Endothelial cell of umbilical vein (primary cell): ENCODE measurements around the gene PAPPA. TPM values are rescaled to one million over a fixed set of nuclear protein-coding genes. Genes with fewer than 3 reads are reported as not detected.

ENCODE experiments used
- BruUV-seq: library from RNA; stranded (reverse); fragments of 400-500 nt; replicated peaks from 2 replicates; lab custom pipeline; 2021; lab: Mats Ljungman, UMichigan
- CTCF ChIA-PET: fragments of 300-600, 350-600 bp; sonication (Branson Sonifier 250); formaldehyde crosslinking; loops from one replicate; lab custom pipeline; 2021; ENCODE audit warnings: antibody characterized with exemption, inconsistent platforms; lab: Charles Lee
- POLR2A ChIA-PET: fragments of 300-600, 350-600 bp; sonication (Branson Sonifier 250); formaldehyde crosslinking; loops from one replicate; lab custom pipeline; 2021; ENCODE audit warnings: antibody characterized with exemption, inconsistent platforms; lab: Charles Lee
- DNase-seq: peaks from one replicate; pipeline ENCODE4 v3.0.0-alpha.2; 2011; ENCODE audit warnings: low read depth, low spot score
- FAIRE-seq: peaks from 2 replicates; lab custom pipeline; 2011; peaks lifted over from hg19 to GRCh38; lab: Jason Lieb, UNC
- H2AFZ ChIP-seq: 2 replicates; pipeline ENCODE4 v1.6.0; 2012; ENCODE audit warnings: low read depth, low read length, control low read depth, inconsistent platforms
- H3K27ac ChIP-seq: 2 replicates; pipeline ENCODE4 v1.5.1; 2011; ENCODE audit warnings: low read depth, mild to moderate bottlenecking, control low read depth, low read length, moderate library complexity; ENCODE audit not compliant: insufficient read depth
- H3K27me3 ChIP-seq, 2 experiments: 2 replicates each; pipeline versions ENCODE4 v1.6.0 to v1.6.1; 2011; ENCODE audit warnings: low read length in 2 of 2, mixed read lengths in 1 of 2; ENCODE audit not compliant: control insufficient read depth in 2 of 2, insufficient read depth in 2 of 2
- H3K36me3 ChIP-seq, 2 experiments: 2 replicates in 1 of 2; 3 replicates in 1 of 2; pipeline ENCODE4 v1.5.1; 2011; ENCODE audit warnings: low read length in 2 of 2, mild to moderate bottlenecking in 1 of 2, moderate library complexity in 1 of 2; ENCODE audit not compliant: control insufficient read depth in 2 of 2, insufficient read depth in 2 of 2; ENCODE audit errors: extremely low read depth in 1 of 2
- H3K4me1 ChIP-seq: 3 replicates; pipeline ENCODE4 v1.5.1; 2011; ENCODE audit warnings: mild to moderate bottlenecking, low read length; ENCODE audit not compliant: control insufficient read depth, insufficient read depth; ENCODE audit errors: extremely low read depth
- H3K4me2 ChIP-seq: 2 replicates; pipeline ENCODE4 v1.6.1; 2011; ENCODE audit warnings: low read length, control low read depth, mixed read lengths; ENCODE audit not compliant: insufficient read depth
- H3K4me3 ChIP-seq, 3 experiments: fragments of 200-600 bp in 1 of 3; sonication (generic), shearing (Covaris generic) in 1 of 3; replicated peaks in 1 of 3; 2 replicates each; pipeline ENCODE4 v1.5.1; 2011 to 2016; ENCODE audit warnings: control low read depth in 3 of 3, low read length in 3 of 3, mild to moderate bottlenecking in 2 of 3, inconsistent platforms in 1 of 3, low read depth in 1 of 3, moderate library complexity in 1 of 3; ENCODE audit not compliant: insufficient read depth in 1 of 3
- H3K79me2 ChIP-seq: 2 replicates; pipeline ENCODE4 v1.6.0; 2012; ENCODE audit warnings: low read length, inconsistent platforms; ENCODE audit not compliant: control insufficient read depth, insufficient read depth
- H3K9ac ChIP-seq: replicated peaks from 2 replicates; pipeline ENCODE3; 2011; ENCODE audit warnings: low read length, control low read depth; ENCODE audit not compliant: insufficient read depth; ENCODE audit errors: extremely low read depth
- H3K9me1 ChIP-seq: replicated peaks from 3 replicates; pipeline ENCODE4 v1.6.0; 2011; ENCODE audit warnings: mild to moderate bottlenecking, low read length; ENCODE audit not compliant: control insufficient read depth, insufficient read depth; ENCODE audit errors: extremely low read depth
- H3K9me3 ChIP-seq: replicated peaks from 2 replicates; pipeline ENCODE4 v1.5.1; 2012; ENCODE audit warnings: low read length, inconsistent platforms; ENCODE audit not compliant: control insufficient read depth, insufficient read depth
- H4K20me1 ChIP-seq: replicated peaks from 2 replicates; pipeline ENCODE3; 2011; ENCODE audit warnings: mild to moderate bottlenecking, low read length; ENCODE audit not compliant: control insufficient read depth, insufficient read depth; ENCODE audit errors: extremely low read depth
- CTCF ChIP-seq, 2 donors: IDR thresholded peaks; 1 replicate in 1 of 2; 2 replicates in 1 of 2; pipeline ENCODE4 v1.5.1; 2011; ENCODE audit warnings: low read length in 2 of 2, mild to moderate bottlenecking in 2 of 2, moderate library complexity in 2 of 2, control low read depth in 1 of 2, inconsistent platforms in 1 of 2, low read depth in 1 of 2; ENCODE audit not compliant: insufficient read depth in 1 of 2; ENCODE audit errors: extremely low read depth in 1 of 2
- EZH2 ChIP-seq: IDR thresholded peaks from 2 replicates; pipeline ENCODE4 v1.6.1; 2012; ENCODE audit warnings: borderline replicate concordance, low read depth, mild to moderate bottlenecking, moderate library complexity, low read length, inconsistent platforms; ENCODE audit not compliant: severe bottlenecking
- FOS ChIP-seq: IDR thresholded peaks from 2 replicates; pipeline ENCODE4 v1.6.1; 2011; ENCODE audit warnings: mild to moderate bottlenecking, low read length, moderate library complexity, borderline replicate concordance; ENCODE audit not compliant: insufficient read depth
- GATA2 ChIP-seq: IDR thresholded peaks from 2 replicates; pipeline ENCODE4 v1.7.0; 2011; ENCODE audit warnings: low read depth, mild to moderate bottlenecking, moderate library complexity, mixed read lengths, low read length; ENCODE audit not compliant: insufficient read length, insufficient read depth
- JUN ChIP-seq: IDR thresholded peaks from 2 replicates; pipeline ENCODE4 v1.6.1; 2011; ENCODE audit warnings: borderline replicate concordance, low read depth; ENCODE audit not compliant: insufficient read length, insufficient read depth
- MAX ChIP-seq: IDR thresholded peaks from 2 replicates; pipeline ENCODE4 v1.6.1; 2011; ENCODE audit not compliant: insufficient read depth, insufficient read length
- MYC ChIP-seq: IDR thresholded peaks from one replicate; pipeline ENCODE4 v1.6.1; 2011; ENCODE audit warnings: mild to moderate bottlenecking, low read depth, low read length
- POLR2A ChIP-seq: IDR thresholded peaks from 2 replicates; pipeline ENCODE4 v1.6.1; 2012; ENCODE audit warnings: low read depth, mild to moderate bottlenecking, control low read depth, low read length
- POLR2AphosphoS5 ChIP-seq: IDR thresholded peaks from 2 replicates; pipeline ENCODE4 v1.6.1; 2012; ENCODE audit warnings: low read depth, mild to moderate bottlenecking, control low read depth, low read length, moderate library complexity; ENCODE audit not compliant: insufficient read depth
- dilution Hi-C: fragments of 300-500 bp; cut with MboI; formaldehyde crosslinking; loops from one replicate; pipeline ENCODE4 v1.15.0; 2019; ENCODE audit warnings: low sequenced_read_pairs; ENCODE audit not compliant: extremely low pct_ligation_motif_present
- intact Hi-C: fragments of 100-400 bp; cut with micrococcal nuclease; formaldehyde crosslinking; loops from one replicate; pipeline ENCODE4 v1.10.0; 2022
- polyA plus RNA-seq, 4 experiments: library from polyadenylated mRNA; depleted of rRNA in 3 of 4; stranded (reverse) in 3 of 4; unstranded in 1 of 4; fragments of >200 nt; gene quantifications; 2 replicates each; pipeline versions ENCODE4 v1.2.1 to v1.2.3, GENCODE V29; 2011 to 2012; ENCODE audit warnings: missing spikeins in 1 of 4
- total RNA-seq: library from RNA; stranded (reverse); gene quantifications from 2 replicates; pipeline ENCODE4 v1.2.3, GENCODE V29; 2021

PAPPA gene
- total and polyA plus RNA-seq, 2 donors (not counting 3 experiments of a cell fraction or from before 2014, with no cell fraction given): 0.13 to 0.41 TPM

- Histone ChIP-seq H3K4me2 (no peak overlapping the region), H3K9me1 (no peaks in the 10 kb centered on the region), H3K79me2 (no peaks in the 10 kb centered on the region), H3K4me1 (no peaks in the 10 kb centered on the region), H3K27me3 (no peaks in the 10 kb centered on the region), H4K20me1 (no peaks in the 10 kb centered on the region), H3K36me3 (no peaks in the 10 kb centered on the region), H3K9me3 (no peaks in the 10 kb centered on the region), H3K4me3 (no peak overlapping the region), H2AFZ (no peak overlapping the region), H3K9ac (no peak overlapping the region), H3K27ac (no peak overlapping the region)
- CTCF ChIA-PET: no interaction called here
- TF ChIP-seq JUN (no peak), MYC (no peak), MAX (no peak), CTCF (IDR thresholded peaks at IDR 0.05; ENCODE audit: extremely low read depth in 1 of 2, insufficient read depth in 1 of 2, low read depth in 1 of 2, low read length in 2 of 2) (no peak), FOS (no peak), EZH2 (no peak), POLR2AphosphoS5 (no peak), GATA2 (no peak), POLR2A (no peak)
- dilution Hi-C loops: no loop called here
- BruUV-seq: no TSS peak
- FAIRE-seq (no peak), DNase-seq (no peak)
- intact Hi-C loops: no loop called here
- POLR2A ChIA-PET: no interaction called here
Observed at GRCh38 chr9:116417464-116417863, 263.9 kb downstream of the PAPPA start.
